ENCODE results near the gene SEC61B.

SEC61B gene

GRCh38 chr9:99221621-99222415 is at the start of gene SEC61B, which contains the start of gene ALG2:
Gene SEC61B, plus strand, starts transcription at chr9:99222282. Its CDS starts 82 bp downstream, at chr9:99222364.
Gene ALG2, minus strand, starts transcription at chr9:99221942. Its CDS starts 48 bp downstream, at chr9:99221894.
- DNase-seq: peak; percentile 91

GRCh38 chr9:99173570-99174504 is 48.2 kb upstream of the SEC61B start:
- DNase-seq: no peak

- DNase-seq: no peak
Observed at GRCh38 chr9:99176527-99177013, 45.5 kb upstream of the SEC61B start.

GRCh38 chr9:99177576-99178366 is 44.3 kb upstream of the SEC61B start:
- DNase-seq: no peak

GRCh38 chr9:99178912-99179872 is 42.9 kb upstream of the SEC61B start:
- DNase-seq: no peak

- DNase-seq: no peak
Observed at GRCh38 chr9:99180199-99180598, 41.9 kb upstream of the SEC61B start.

- DNase-seq: no peak
Observed at GRCh38 chr9:99180662-99181061, 41.4 kb upstream of the SEC61B start.

- no peak for DNase-seq
Observed at GRCh38 chr9:99181206-99181605, 40.9 kb upstream of the SEC61B start.

GRCh38 chr9:99181621-99182020 is 40.5 kb upstream of the SEC61B start:
- no peak for DNase-seq

GRCh38 chr9:99182356-99182755 is 39.7 kb upstream of the SEC61B start:
- no peak for DNase-seq

GRCh38 chr9:99183616-99184015 is 38.5 kb upstream of the SEC61B start:
- no peak for DNase-seq

- DNase-seq: no peak
Observed at GRCh38 chr9:99184110-99184474, 38.0 kb upstream of the SEC61B start.

- peak; percentile 90 for DNase-seq
Observed at GRCh38 chr9:99184475-99185347, 37.4 kb upstream of the SEC61B start.

GRCh38 chr9:99185348-99185632 is 36.8 kb upstream of the SEC61B start:
- no peak for DNase-seq

GRCh38 chr9:99185934-99186333 is 36.1 kb upstream of the SEC61B start:
- DNase-seq: no peak

GRCh38 chr9:99187311-99187710 is 34.8 kb upstream of the SEC61B start:
- no peak for DNase-seq

- no peak for DNase-seq
Observed at GRCh38 chr9:99189186-99189585, 32.9 kb upstream of the SEC61B start.

- DNase-seq: no peak
Observed at GRCh38 chr9:99189887-99190596, 32.0 kb upstream of the SEC61B start.

- DNase-seq: no peak
Observed at GRCh38 chr9:99190597-99191283, 31.3 kb upstream of the SEC61B start.

Measured in NCI-H1092 (cell line).